ENCODE measurements around the gene EBP. TPM values are rescaled to one million over a fixed set of nuclear protein-coding genes. Genes with fewer than 3 reads are reported as not detected.
A peak's percentile ranks its signal among the peaks of the same experiment; 100 is the strongest.

The EBP gene
- total and polyA plus RNA-seq, 2 of the 8 experiments (the other 6 are each of a cell fraction or from before 2014, with no cell fraction given), result 143 to 286 TPM

- TF ChIP-seq CHD7 (IDR thresholded peaks at IDR 0.05; ENCODE audit: insufficient replicate concordance, low read length), result no peak
- TF ChIP-seq ASH2L (IDR thresholded peaks at IDR 0.05; ENCODE audit: low read length), result no peak
- peak; percentile 14; the same call in 1 of the 2 replicates for TF ChIP-seq CREB1 (IDR thresholded peaks at IDR 0.05)
Observed at GRCh38 chrX:48573690-48574269, 52.2 kb downstream of the EBP start (continued).
